GM19372 (cell line): ENCODE data around the gene PPID.
A peak's percentile ranks its signal among the peaks of the same experiment; 100 is the strongest.
"Not testable (repeated sequence)": the region's sequence is repeated elsewhere in the genome, so short reads cannot be mapped to it uniquely, and the experiment has no call there.

ENCODE experiments used
- ATAC-seq: cut with Tn5 transposase; IDR thresholded peaks from one replicate; pipeline ENCODE4 v1.9.1; 2021; ENCODE audit warnings: mild to moderate bottlenecking, low read depth, moderate library complexity; ENCODE audit not compliant: unreplicated experiment

PPID gene

GRCh38 chr4:158739600-158739999, 16.4 kb upstream of the PPID start:
- no peak for ATAC-seq

DNA sequence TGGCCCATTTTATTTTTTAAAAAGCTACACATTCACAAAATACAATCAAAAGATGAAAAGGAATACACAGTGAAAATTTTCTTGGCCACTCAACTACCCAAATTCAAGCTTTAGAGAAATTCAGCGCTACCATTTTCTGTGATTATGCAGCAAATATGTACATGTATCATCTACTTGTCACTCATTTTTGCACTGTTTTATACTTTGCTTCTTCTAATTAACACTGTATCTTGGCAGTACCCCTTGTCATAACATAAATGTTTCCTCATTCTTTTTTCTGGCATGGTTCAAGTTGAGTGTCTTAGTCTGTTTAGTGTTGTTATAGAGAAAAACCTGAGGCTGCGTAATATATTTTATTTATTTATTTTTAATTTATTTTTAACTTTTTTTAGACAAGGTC, 15.7 kb upstream of the PPID start:
- no peak for ATAC-seq

DNA sequence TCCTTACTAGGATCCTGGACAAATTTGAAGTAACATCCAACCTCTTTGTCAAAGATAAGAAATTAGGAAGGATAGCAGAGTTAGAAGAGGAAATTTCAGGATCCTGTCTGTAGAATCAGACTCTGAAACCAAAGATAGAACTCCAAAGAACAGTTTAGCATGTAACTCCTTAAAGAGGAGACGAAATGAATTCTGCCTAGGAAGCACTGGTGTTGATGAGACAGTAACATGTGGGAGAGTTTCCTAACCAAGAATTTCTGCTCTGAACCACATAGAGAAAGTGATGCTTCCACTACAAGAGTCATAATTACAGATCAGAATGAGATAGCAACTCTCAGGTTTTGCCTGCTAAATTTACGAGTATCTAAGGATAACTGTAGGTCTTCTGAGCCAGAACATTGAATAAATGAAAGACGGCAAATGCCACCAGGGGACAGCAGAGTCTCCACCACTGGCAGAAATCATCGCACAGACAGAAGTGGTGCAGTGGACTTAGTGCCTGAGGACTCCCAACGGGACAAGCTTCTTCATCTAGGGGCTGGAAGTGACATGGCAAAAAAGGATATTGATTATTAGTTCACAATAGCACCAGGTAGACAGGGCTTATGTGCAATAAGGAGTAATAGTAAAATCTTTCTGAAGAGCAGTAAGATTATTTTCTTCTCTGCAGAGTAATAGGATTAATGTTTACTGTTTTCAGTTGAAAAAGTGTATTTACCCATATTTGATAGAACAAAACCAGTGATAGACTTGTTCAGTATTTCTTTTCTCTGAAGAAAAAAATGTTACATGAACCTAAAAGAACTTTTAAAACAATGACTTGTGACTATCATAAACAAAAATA, 6.7 kb upstream of the PPID start:
- peak; percentile 91 for ATAC-seq

DNA sequence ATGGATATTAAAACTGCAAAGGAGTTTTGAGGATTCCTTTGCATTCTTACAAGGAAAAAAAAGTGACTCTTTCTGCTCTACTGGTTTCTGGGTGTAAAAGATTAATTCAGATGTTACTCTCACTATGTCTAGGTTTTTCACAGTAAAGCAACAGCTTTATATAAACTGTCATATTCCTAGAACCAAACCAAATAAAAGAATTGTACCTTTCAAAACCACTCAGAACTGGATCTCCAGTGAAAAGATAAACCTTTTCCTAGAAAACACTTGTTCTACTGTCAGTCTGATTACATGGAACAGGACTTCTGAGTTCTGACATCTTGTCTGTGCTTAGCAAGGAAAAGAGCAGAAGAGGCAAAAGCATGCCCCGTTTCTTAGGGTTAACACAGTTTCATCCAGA, 5.0 kb upstream of the PPID start:
- no peak for ATAC-seq

DNA sequence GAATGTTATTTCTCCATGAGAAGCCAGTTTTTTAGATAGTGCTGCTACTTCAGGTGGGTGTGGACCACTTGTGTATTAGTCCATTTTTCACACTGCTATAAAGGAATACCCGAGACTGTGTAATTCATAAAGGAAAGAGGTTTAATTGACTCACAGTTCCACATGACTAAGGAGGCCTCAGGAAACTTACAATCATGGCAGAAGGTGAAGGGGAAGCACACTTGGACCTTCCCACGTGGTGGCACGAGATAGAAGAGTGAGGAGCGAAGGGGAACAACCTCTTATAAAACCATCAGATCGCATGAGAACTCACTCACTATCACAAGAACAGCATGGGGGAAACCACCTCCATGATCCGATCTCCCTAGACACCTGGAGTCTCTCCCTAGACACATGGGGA, 3.4 kb upstream of the PPID start:
- ATAC-seq = no peak

DNA sequence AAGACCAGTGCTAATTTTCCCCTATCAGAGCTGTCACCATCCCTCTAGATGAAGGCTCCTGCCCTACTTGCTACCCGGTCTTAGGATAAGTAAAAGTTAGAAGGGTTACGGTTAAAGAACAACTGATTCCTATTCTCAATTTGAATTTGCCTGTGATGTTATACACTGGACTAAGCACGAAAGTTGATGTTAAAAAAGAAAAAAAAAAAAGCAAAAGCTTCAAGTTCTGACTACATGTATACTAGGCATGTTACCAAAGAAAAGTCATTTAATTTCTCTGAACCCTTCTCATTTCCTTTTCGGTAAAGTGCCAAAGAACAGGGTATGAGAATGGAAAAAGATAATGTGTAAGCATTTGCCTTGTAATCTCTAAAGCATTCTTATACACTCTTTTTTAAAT, 1.4 kb upstream of the PPID start:
- no peak for ATAC-seq

DNA sequence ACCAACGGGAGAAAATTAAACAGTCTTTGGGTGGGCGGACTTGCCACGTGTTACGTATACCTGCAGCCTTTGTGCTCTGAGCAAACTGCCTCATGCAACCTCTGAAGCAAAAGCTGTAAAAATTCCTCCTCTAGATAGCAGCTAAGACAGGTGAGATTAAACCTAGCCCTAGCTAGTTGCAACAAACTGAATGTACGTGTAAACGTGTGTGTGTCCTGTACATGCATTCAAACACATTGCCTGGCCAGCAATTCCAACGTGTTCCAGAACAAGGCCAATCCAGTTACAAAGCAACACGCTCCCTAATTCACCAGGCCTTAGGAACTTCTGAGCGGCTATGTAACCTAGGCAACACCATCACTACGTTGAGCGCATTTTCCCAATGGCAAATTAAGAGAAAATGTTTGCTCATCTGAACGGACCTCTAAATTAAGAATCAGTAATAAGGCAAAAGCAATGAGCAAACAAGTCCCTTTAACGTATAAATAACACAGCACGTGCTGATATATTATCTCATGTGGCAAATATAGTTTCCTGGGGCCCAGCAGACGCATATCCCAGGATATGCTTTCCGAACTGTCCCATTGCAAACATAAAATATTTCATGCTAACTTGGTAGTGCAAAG, 792 bp downstream of the PPID start:
- no peak for ATAC-seq

GRCh38 chr4:158721680-158722079, 1.5 kb downstream of the PPID start:
- ATAC-seq = no peak

DNA sequence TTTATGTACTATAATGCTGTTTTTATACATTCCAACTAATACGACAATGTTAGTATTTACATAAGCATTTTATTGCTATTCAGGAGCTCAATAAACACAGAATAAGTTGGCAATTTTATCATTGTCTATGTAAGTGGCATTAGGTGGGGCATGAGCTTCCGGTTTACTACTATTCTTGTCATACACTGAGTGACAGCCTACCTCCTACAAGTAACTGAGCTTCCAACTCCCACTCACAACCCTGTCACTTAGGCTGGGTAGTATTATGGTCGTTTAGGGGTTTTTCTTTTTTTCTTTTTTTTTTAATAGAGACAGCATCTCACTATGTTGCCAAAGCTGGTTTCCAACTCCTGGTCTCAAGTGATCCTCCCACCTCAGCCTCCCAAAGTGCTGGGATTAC, 7.4 kb downstream of the PPID start:
- no peak for ATAC-seq

- no peak for ATAC-seq
Measured at GRCh38 chr4:158714937-158715336, 8.3 kb downstream of the PPID start.

DNA sequence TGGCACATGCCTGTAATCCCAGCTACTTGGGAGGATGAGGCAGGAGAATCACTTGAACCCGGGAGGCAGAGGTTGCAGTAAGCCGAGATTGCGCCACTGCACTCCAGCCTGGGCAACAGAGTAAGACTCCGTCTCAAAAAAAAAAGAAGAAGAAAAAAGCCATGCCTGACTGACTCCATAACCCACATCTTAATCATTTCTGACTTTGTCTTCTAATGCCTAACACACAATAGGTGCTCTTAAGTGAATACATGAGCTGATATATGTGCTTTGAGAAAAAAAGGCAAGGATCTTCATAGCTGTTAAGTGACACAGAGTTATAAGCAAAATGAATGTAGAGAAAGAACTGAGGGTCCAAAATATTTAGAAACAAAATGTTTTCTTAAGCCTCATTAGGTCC, 10.6 kb downstream of the PPID start:
- ATAC-seq = not testable (repeated sequence)

GRCh38 chr4:158710814-158711213, 12.4 kb downstream of the PPID start:
- ATAC-seq = no peak

GRCh38 chr4:158704274-158704673, 18.9 kb downstream of the PPID start:
- no peak for ATAC-seq

- ATAC-seq = no peak
Measured at GRCh38 chr4:158688813-158689212, 34.4 kb downstream of the PPID start.

GRCh38 chr4:158682066-158682465, 41.1 kb downstream of the PPID start:
- no peak for ATAC-seq

DNA sequence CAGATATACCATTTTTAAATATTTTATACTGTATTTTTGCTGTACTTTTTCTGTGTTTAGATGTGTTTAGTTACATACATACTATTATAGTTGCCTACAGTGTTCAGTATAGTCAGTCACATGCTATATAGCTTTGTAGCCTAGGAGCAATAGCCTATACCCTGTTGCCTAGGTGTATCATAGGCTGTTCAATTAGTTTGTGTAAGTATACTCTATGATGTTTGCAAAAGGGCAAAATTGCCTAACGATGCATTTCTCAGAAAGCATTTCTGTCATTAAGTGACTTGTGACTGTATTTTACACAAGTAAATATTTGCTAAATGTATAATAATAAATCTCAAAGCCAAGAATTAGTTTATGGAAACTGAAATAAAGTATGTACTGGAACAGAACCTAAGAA, 41.6 kb downstream of the PPID start:
- no peak for ATAC-seq

DNA sequence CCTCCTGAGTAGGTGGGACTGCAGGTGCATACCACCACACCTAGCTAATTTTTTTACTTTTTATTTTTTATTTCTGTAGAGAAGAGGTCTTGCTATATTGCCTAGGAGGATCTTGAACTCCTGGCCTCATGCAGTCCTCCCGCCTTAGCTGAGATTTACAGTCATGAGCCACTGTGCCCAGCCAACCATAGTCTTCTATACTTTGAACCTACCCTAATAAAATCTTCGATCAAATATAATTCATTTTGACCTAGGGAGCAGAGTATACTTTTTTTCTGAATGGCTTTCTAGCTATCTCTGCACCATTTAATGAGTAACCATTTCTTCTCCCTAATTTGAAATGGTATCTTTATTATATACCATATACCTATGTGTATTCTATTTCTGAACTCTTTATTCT, 44.4 kb downstream of the PPID start:
- ATAC-seq = no peak

DNA sequence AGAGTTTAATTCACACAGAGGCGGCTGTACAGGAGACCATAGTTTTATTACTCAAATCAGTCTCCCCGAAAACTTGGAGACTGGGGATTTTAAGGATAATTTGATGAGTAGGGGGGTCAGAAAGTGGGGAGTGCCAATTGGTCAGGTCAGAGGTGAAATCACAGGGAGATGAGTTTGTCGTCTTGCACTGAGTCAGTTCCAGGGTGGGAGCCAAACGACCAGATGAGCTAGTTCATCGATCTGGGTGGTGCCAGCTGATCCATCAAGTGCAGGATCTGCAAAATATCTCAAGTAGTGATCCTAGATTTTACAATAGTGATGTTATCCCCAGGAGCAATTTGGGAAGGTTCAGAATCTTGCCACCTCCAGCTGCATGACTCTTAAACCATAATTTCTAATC, 47.1 kb downstream of the PPID start:
- no peak for ATAC-seq

DNA sequence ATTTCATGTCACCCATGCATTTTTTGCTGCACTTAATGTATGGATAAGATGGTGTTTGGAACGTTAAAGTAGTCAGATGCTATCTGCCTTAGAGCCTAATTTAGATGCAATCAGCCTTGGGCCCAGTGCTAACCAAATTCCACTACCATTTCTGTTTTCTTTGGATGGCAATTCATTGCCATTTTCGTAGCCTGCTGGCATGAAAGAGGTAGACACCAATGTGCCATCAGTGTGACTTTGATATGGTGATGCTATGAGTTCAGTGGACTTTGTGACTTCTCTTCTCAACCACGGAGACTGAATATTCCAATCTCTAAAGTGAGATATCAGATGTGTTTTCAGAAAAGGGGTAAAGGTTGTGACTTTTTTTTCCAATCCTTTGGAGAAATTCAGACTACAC, 49.6 kb downstream of the PPID start:
- ATAC-seq = no peak

- ATAC-seq = peak; percentile 77
Measured at GRCh38 chr4:158671915-158672806, 51.0 kb downstream of the PPID start, which contains the start of gene ETFDH. Gene ETFDH (plus strand): TSS chr4:158672296. CDS start chr4:158672457, 161 bp downstream.

GRCh38 chr4:158671665-158671914, 51.6 kb downstream of the PPID start, which contains the start of gene C4orf46:
Gene C4orf46 (minus strand): TSS chr4:158671887. CDS start chr4:158671801, 86 bp downstream.
- peak; percentile 1 for ATAC-seq
